GM21737 (cell line): ENCODE measurements around the gene SLITRK5.

ENCODE experiments used
- ATAC-seq: cut with Tn5 transposase; IDR thresholded peaks from one replicate; pipeline ENCODE4 v1.9.1; 2021; ENCODE audit warnings: mild to moderate bottlenecking, moderate library complexity; ENCODE audit not compliant: unreplicated experiment

The SLITRK5 gene

DNA sequence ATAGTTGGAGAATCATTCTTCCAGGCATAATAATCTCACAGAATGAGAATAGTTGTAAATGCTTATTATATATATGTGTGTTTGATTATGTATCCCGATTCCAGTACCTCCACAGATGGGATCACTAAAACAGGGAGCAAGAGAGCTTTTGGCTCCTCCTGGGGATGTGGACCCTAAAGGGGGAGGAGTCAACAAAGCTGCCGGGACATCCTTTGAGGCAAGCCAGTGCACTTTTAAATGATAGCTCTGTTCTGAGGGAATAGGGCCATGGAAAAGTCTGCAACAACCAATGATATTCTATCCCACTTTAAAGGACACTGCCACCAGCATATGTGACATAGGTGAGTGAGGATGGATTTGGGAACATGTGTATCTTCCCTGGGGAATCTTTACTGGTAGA lies 40.8 kb downstream of the SLITRK5 start:
- ATAC-seq: no peak
